ENCODE data around the gene ETFB. TPM values are rescaled to one million over a fixed set of nuclear protein-coding genes. Genes with fewer than 3 reads are reported as not detected.
A peak's percentile ranks its signal among the peaks of the same experiment; 100 is the strongest.

ETFB gene
- total RNA-seq, 1 donor from 2014 or later = 77.7 TPM

GRCh38 chr19:51296336-51297093, 69.7 kb downstream of the ETFB start:
- H3K36me3 Mint-ChIP-seq (ENCODE audit: unreplicated experiment) = no peaks in the 10 kb centered on the region
- H3K27me3 Mint-ChIP-seq (ENCODE audit: unreplicated experiment) = peaks cover 4% of the 10 kb centered on the region
- no peak for TF ChIP-seq CTCF (IDR thresholded peaks at IDR 0.05; ENCODE audit: partially characterized antibody, unreplicated experiment)
- H3K4me3 Mint-ChIP-seq (ENCODE audit: unreplicated experiment) = no peak overlapping the region
- peaks cover 9% of the 10 kb centered on the region for H3K4me1 Mint-ChIP-seq (ENCODE audit: low read depth, unreplicated experiment)
- peaks cover 3% of the 10 kb centered on the region for H3K9me3 Mint-ChIP-seq (ENCODE audit: unreplicated experiment)
- H3K27ac Mint-ChIP-seq (ENCODE audit: unreplicated experiment) = no peak overlapping the region
- DNase-seq = peak; percentile 20

GRCh38 chr19:51295382-51296126, 70.6 kb downstream of the ETFB start:
- TF ChIP-seq CTCF (IDR thresholded peaks at IDR 0.05; ENCODE audit: partially characterized antibody, unreplicated experiment) = no peak
- peaks cover 9% of the 10 kb centered on the region for H3K4me1 Mint-ChIP-seq (ENCODE audit: low read depth, unreplicated experiment)
- H3K27me3 Mint-ChIP-seq (ENCODE audit: unreplicated experiment) = peaks cover 4% of the 10 kb centered on the region
- no peak overlapping the region for H3K4me3 Mint-ChIP-seq (ENCODE audit: unreplicated experiment)
- H3K27ac Mint-ChIP-seq (ENCODE audit: unreplicated experiment) = no peak overlapping the region
- peaks cover 4% of the 10 kb centered on the region for H3K9me3 Mint-ChIP-seq (ENCODE audit: unreplicated experiment)
- peak; percentile 20 for DNase-seq
- no peaks in the 10 kb centered on the region for H3K36me3 Mint-ChIP-seq (ENCODE audit: unreplicated experiment)

Other genes starting within 250 kb of the ETFB start
- not detected for gene SIGLEC9, start 241.5 kb downstream of the ETFB start, total RNA-seq (ENCODE audit: unreplicated experiment)
- not detected for gene SIGLEC7, start 224.1 kb downstream of the ETFB start, total RNA-seq (ENCODE audit: unreplicated experiment)
- gene CD33, start 141.3 kb downstream of the ETFB start, total RNA-seq (ENCODE audit: unreplicated experiment) = not detected
- not detected for gene SIGLECL1, start 115.3 kb downstream of the ETFB start, total RNA-seq (ENCODE audit: unreplicated experiment)
- gene IGLON5, start 54.7 kb downstream of the ETFB start, total RNA-seq (ENCODE audit: unreplicated experiment) = 59.9 TPM
- gene VSIG10L, start 24.2 kb downstream of the ETFB start, total RNA-seq (ENCODE audit: unreplicated experiment) = 3.5 TPM
- not detected for gene CLDND2, start 2.6 kb upstream of the ETFB start, total RNA-seq (ENCODE audit: unreplicated experiment)
- gene NKG7, start 6.3 kb upstream of the ETFB start, total RNA-seq (ENCODE audit: unreplicated experiment) = not detected
- not detected for gene LIM2, start 21.6 kb upstream of the ETFB start, total RNA-seq (ENCODE audit: unreplicated experiment)
- gene C19orf84, start 24.2 kb upstream of the ETFB start, total RNA-seq (ENCODE audit: unreplicated experiment) = not detected
- not detected for gene SIGLEC10, start 51.3 kb upstream of the ETFB start, total RNA-seq (ENCODE audit: unreplicated experiment)
- gene SIGLEC8, start 92.1 kb upstream of the ETFB start, total RNA-seq (ENCODE audit: unreplicated experiment) = not detected
- gene CEACAM18, start 112.2 kb upstream of the ETFB start, total RNA-seq (ENCODE audit: unreplicated experiment) = not detected
- gene SIGLEC12, start 135.4 kb upstream of the ETFB start, total RNA-seq (ENCODE audit: unreplicated experiment) = not detected
- gene SIGLEC6, start 165.3 kb upstream of the ETFB start, total RNA-seq (ENCODE audit: unreplicated experiment) = not detected
- gene ZNF175, start 204.9 kb upstream of the ETFB start, total RNA-seq (ENCODE audit: unreplicated experiment) = 12.4 TPM

Measured in glutamatergic neuron (in vitro differentiated cells).